ENCODE measurements around the gene PCDHB14.
"Not testable (repeated sequence)": the region's sequence is repeated elsewhere in the genome, so short reads cannot be mapped to it uniquely, and the experiment has no call there.

- not testable (repeated sequence) for TF ChIP-seq CTCF (conservative IDR thresholded peaks at IDR 0.05; ENCODE audit: low read length); EZH2phosphoT487 (IDR thresholded peaks at IDR 0.05; ENCODE audit: borderline replicate concordance)
These were observed 38.9 kb upstream of the PCDHB14 start for GRCh38 chr5:141184117-141184855.
